Endothelial cell of umbilical vein (primary cell): ENCODE data around the gene ACTMAP. TPM values are rescaled to one million over a fixed set of nuclear protein-coding genes. Genes with fewer than 3 reads are reported as not detected.

Experiments
- BruUV-seq: library from RNA; stranded (reverse); fragments of 400-500 nt; replicated peaks from 2 replicates; lab custom pipeline; 2021; lab: Mats Ljungman, UMichigan
- CTCF ChIA-PET: fragments of 300-600, 350-600 bp; sonication (Branson Sonifier 250); formaldehyde crosslinking; loops from one replicate; lab custom pipeline; 2021; ENCODE audit warnings: antibody characterized with exemption, inconsistent platforms; lab: Charles Lee
- POLR2A ChIA-PET: fragments of 300-600, 350-600 bp; sonication (Branson Sonifier 250); formaldehyde crosslinking; loops from one replicate; lab custom pipeline; 2021; ENCODE audit warnings: antibody characterized with exemption, inconsistent platforms; lab: Charles Lee
- DNase-seq: peaks from one replicate; pipeline ENCODE4 v3.0.0-alpha.2; 2011; ENCODE audit warnings: low read depth, low spot score
- FAIRE-seq: peaks from 2 replicates; lab custom pipeline; 2011; peaks lifted over from hg19 to GRCh38; lab: Jason Lieb, UNC
- H2AFZ ChIP-seq: 2 replicates; pipeline ENCODE4 v1.6.0; 2012; ENCODE audit warnings: low read depth, low read length, control low read depth, inconsistent platforms
- H3K27ac ChIP-seq: 2 replicates; pipeline ENCODE4 v1.5.1; 2011; ENCODE audit warnings: low read depth, mild to moderate bottlenecking, control low read depth, low read length, moderate library complexity; ENCODE audit not compliant: insufficient read depth
- H3K27me3 ChIP-seq, 2 experiments: 2 replicates each; pipeline versions ENCODE4 v1.6.0 to v1.6.1; 2011; ENCODE audit warnings: low read length in 2 of 2, mixed read lengths in 1 of 2; ENCODE audit not compliant: control insufficient read depth in 2 of 2, insufficient read depth in 2 of 2
- H3K36me3 ChIP-seq, 2 experiments: 2 replicates in 1 of 2; 3 replicates in 1 of 2; pipeline ENCODE4 v1.5.1; 2011; ENCODE audit warnings: low read length in 2 of 2, mild to moderate bottlenecking in 1 of 2, moderate library complexity in 1 of 2; ENCODE audit not compliant: control insufficient read depth in 2 of 2, insufficient read depth in 2 of 2; ENCODE audit errors: extremely low read depth in 1 of 2
- H3K4me1 ChIP-seq: 3 replicates; pipeline ENCODE4 v1.5.1; 2011; ENCODE audit warnings: mild to moderate bottlenecking, low read length; ENCODE audit not compliant: control insufficient read depth, insufficient read depth; ENCODE audit errors: extremely low read depth
- H3K4me2 ChIP-seq: 2 replicates; pipeline ENCODE4 v1.6.1; 2011; ENCODE audit warnings: low read length, control low read depth, mixed read lengths; ENCODE audit not compliant: insufficient read depth
- H3K4me3 ChIP-seq, 3 experiments: fragments of 200-600 bp in 1 of 3; sonication (generic), shearing (Covaris generic) in 1 of 3; replicated peaks in 1 of 3; 2 replicates each; pipeline ENCODE4 v1.5.1; 2011 to 2016; ENCODE audit warnings: control low read depth in 3 of 3, low read length in 3 of 3, mild to moderate bottlenecking in 2 of 3, inconsistent platforms in 1 of 3, low read depth in 1 of 3, moderate library complexity in 1 of 3; ENCODE audit not compliant: insufficient read depth in 1 of 3
- H3K79me2 ChIP-seq: 2 replicates; pipeline ENCODE4 v1.6.0; 2012; ENCODE audit warnings: low read length, inconsistent platforms; ENCODE audit not compliant: control insufficient read depth, insufficient read depth
- H3K9ac ChIP-seq: replicated peaks from 2 replicates; pipeline ENCODE3; 2011; ENCODE audit warnings: low read length, control low read depth; ENCODE audit not compliant: insufficient read depth; ENCODE audit errors: extremely low read depth
- H3K9me1 ChIP-seq: replicated peaks from 3 replicates; pipeline ENCODE4 v1.6.0; 2011; ENCODE audit warnings: mild to moderate bottlenecking, low read length; ENCODE audit not compliant: control insufficient read depth, insufficient read depth; ENCODE audit errors: extremely low read depth
- H3K9me3 ChIP-seq: replicated peaks from 2 replicates; pipeline ENCODE4 v1.5.1; 2012; ENCODE audit warnings: low read length, inconsistent platforms; ENCODE audit not compliant: control insufficient read depth, insufficient read depth
- H4K20me1 ChIP-seq: replicated peaks from 2 replicates; pipeline ENCODE3; 2011; ENCODE audit warnings: mild to moderate bottlenecking, low read length; ENCODE audit not compliant: control insufficient read depth, insufficient read depth; ENCODE audit errors: extremely low read depth
- EZH2 ChIP-seq: IDR thresholded peaks from 2 replicates; pipeline ENCODE4 v1.6.1; 2012; ENCODE audit warnings: borderline replicate concordance, low read depth, mild to moderate bottlenecking, moderate library complexity, low read length, inconsistent platforms; ENCODE audit not compliant: severe bottlenecking
- FOS ChIP-seq: IDR thresholded peaks from 2 replicates; pipeline ENCODE4 v1.6.1; 2011; ENCODE audit warnings: mild to moderate bottlenecking, low read length, moderate library complexity, borderline replicate concordance; ENCODE audit not compliant: insufficient read depth
- GATA2 ChIP-seq: IDR thresholded peaks from 2 replicates; pipeline ENCODE4 v1.7.0; 2011; ENCODE audit warnings: low read depth, mild to moderate bottlenecking, moderate library complexity, mixed read lengths, low read length; ENCODE audit not compliant: insufficient read length, insufficient read depth
- JUN ChIP-seq: IDR thresholded peaks from 2 replicates; pipeline ENCODE4 v1.6.1; 2011; ENCODE audit warnings: borderline replicate concordance, low read depth; ENCODE audit not compliant: insufficient read length, insufficient read depth
- MYC ChIP-seq: IDR thresholded peaks from one replicate; pipeline ENCODE4 v1.6.1; 2011; ENCODE audit warnings: mild to moderate bottlenecking, low read depth, low read length
- POLR2A ChIP-seq: IDR thresholded peaks from 2 replicates; pipeline ENCODE4 v1.6.1; 2012; ENCODE audit warnings: low read depth, mild to moderate bottlenecking, control low read depth, low read length
- POLR2AphosphoS5 ChIP-seq: IDR thresholded peaks from 2 replicates; pipeline ENCODE4 v1.6.1; 2012; ENCODE audit warnings: low read depth, mild to moderate bottlenecking, control low read depth, low read length, moderate library complexity; ENCODE audit not compliant: insufficient read depth
- dilution Hi-C: fragments of 300-500 bp; cut with MboI; formaldehyde crosslinking; loops from one replicate; pipeline ENCODE4 v1.15.0; 2019; ENCODE audit warnings: low sequenced_read_pairs; ENCODE audit not compliant: extremely low pct_ligation_motif_present
- intact Hi-C: fragments of 100-400 bp; cut with micrococcal nuclease; formaldehyde crosslinking; loops from one replicate; pipeline ENCODE4 v1.10.0; 2022
- polyA plus RNA-seq, 4 experiments: library from polyadenylated mRNA; depleted of rRNA in 3 of 4; stranded (reverse) in 3 of 4; unstranded in 1 of 4; fragments of >200 nt; gene quantifications; 2 replicates each; pipeline versions ENCODE4 v1.2.1 to v1.2.3, GENCODE V29; 2011 to 2012; ENCODE audit warnings: missing spikeins in 1 of 4
- total RNA-seq: library from RNA; stranded (reverse); gene quantifications from 2 replicates; pipeline ENCODE4 v1.2.3, GENCODE V29; 2021
- TF ChIP-seq, protein P1 (sequence below), 2 donors: IDR thresholded peaks; 1 replicate in 1 of 2; 2 replicates in 1 of 2; pipeline ENCODE4 v1.5.1; 2011; ENCODE audit warnings: low read length in 2 of 2, mild to moderate bottlenecking in 2 of 2, moderate library complexity in 2 of 2, control low read depth in 1 of 2, inconsistent platforms in 1 of 2, low read depth in 1 of 2; ENCODE audit not compliant: insufficient read depth in 1 of 2; ENCODE audit errors: extremely low read depth in 1 of 2

Gene ACTMAP
- total and polyA plus RNA-seq, 2 donors (not counting 3 experiments of a cell fraction or from before 2014, with no cell fraction given), result 5.2 to 9.1 TPM

DNA sequence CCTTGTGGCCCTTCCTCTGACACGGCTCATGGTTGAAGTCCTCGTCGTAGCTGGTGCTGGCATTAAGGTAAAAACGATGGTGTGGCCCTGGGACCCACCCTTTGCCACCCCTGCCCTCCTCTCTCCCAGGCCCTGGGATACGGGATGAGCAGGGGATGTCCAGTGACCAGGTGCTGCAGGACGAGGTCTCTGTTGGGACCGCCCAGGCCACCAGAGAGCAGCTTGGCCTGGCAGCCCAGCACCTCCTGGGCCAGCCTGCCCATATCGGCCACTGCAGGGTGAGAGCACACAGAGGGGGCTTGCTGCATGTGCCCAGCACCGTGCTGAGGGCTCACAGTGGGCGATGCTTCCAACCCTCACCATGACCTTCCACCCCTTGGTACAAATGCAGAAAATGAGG lies 6.4 kb downstream of the ACTMAP start:
- no peak overlapping the region for H3K4me2 ChIP-seq
- FAIRE-seq (no peak), DNase-seq (no peak)
- TF ChIP-seq JUN, result no peak
- TF ChIP-seq, protein P1, sequence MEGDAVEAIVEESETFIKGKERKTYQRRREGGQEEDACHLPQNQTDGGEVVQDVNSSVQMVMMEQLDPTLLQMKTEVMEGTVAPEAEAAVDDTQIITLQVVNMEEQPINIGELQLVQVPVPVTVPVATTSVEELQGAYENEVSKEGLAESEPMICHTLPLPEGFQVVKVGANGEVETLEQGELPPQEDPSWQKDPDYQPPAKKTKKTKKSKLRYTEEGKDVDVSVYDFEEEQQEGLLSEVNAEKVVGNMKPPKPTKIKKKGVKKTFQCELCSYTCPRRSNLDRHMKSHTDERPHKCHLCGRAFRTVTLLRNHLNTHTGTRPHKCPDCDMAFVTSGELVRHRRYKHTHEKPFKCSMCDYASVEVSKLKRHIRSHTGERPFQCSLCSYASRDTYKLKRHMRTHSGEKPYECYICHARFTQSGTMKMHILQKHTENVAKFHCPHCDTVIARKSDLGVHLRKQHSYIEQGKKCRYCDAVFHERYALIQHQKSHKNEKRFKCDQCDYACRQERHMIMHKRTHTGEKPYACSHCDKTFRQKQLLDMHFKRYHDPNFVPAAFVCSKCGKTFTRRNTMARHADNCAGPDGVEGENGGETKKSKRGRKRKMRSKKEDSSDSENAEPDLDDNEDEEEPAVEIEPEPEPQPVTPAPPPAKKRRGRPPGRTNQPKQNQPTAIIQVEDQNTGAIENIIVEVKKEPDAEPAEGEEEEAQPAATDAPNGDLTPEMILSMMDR (IDR thresholded peaks at IDR 0.05; ENCODE audit: extremely low read depth in 1 of 2, insufficient read depth in 1 of 2, low read depth in 1 of 2, low read length in 2 of 2), result no peak
- BruUV-seq, result no TSS peak
- dilution Hi-C loops, result no loop called here
- no peak overlapping the region for H3K27ac ChIP-seq
- ChIA-PET CTCF (interaction anchor here (1.0 to 2.7 kb wide), 2 partner anchors 63 to 75 kb away, joined by 3 to 7 read pairs; no protein-coding TSS in a partner anchor), POLR2A (interaction anchor here (1.0 kb wide), 1 partner anchor 23 kb away, joined by 3 read pairs; no protein-coding TSS in a partner anchor)
- H3K9me1 ChIP-seq, result no peaks in the 10 kb centered on the region
- H4K20me1 ChIP-seq, result no peaks in the 10 kb centered on the region
- H3K36me3 ChIP-seq, result peaks cover 0 to 6% of the 10 kb centered on the region in 2 experiments
- no peak overlapping the region for H3K4me3 ChIP-seq
- peaks cover 9% of the 10 kb centered on the region for H3K4me1 ChIP-seq
- no peaks in the 10 kb centered on the region for H3K9me3 ChIP-seq
- no peak overlapping the region for H3K9ac ChIP-seq
- H3K79me2 ChIP-seq, result no peaks in the 10 kb centered on the region
- intact Hi-C loops, result no loop called here
- H3K27me3 ChIP-seq, result no peaks in the 10 kb centered on the region
- no peak overlapping the region for H2AFZ ChIP-seq

DNA sequence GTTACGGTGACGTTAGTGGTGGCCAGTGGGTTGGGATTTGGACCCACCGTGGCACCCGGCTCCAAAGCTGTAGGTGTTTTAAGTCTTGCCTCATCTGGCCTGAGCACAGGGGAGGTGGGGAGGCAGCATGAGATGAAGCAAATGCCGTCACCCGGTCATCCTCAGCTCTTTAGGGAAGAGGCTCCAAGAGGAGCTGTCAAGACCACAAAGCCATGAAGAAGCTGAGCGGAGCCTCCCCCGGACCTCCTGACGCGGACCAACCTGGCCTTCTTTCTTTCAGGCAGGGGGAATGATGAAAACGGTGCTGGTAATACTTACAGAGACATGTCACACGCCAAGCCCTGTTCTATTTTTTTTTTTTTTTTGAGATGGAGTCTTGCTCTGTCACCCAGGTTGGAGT lies 7.4 kb downstream of the ACTMAP start:
- CTCF ChIA-PET, result no interaction called here

More for the DNA sequence above, 7.4 kb downstream of the ACTMAP start:
- TF ChIP-seq FOS, result no peak
- no peak for TF ChIP-seq POLR2A
- TF ChIP-seq POLR2AphosphoS5, result no peak
- TF ChIP-seq EZH2, result no peak
- no peak for TF ChIP-seq MYC
- TF ChIP-seq GATA2, result no peak
- Histone ChIP-seq H3K79me2 (no peaks in the 10 kb centered on the region), H3K4me2 (no peak overlapping the region), H3K27me3 (no peaks in the 10 kb centered on the region), H3K4me3 (no peak overlapping the region), H2AFZ (no peak overlapping the region), H4K20me1 (no peaks in the 10 kb centered on the region), H3K36me3 (peaks cover 0 to 6% of the 10 kb centered on the region in 2 experiments), H3K4me1 (peaks cover 9% of the 10 kb centered on the region), H3K9me3 (no peaks in the 10 kb centered on the region), H3K9ac (no peak overlapping the region), H3K9me1 (no peaks in the 10 kb centered on the region), H3K27ac (no peak overlapping the region)
- FAIRE-seq (no peak), DNase-seq (no peak)
- no TSS peak for BruUV-seq
- POLR2A ChIA-PET, result interaction anchor here (0.7 to 1.0 kb wide), 2 partner anchors 22 to 56 kb away, joined by 3 to 4 read pairs; partner anchors contain the start of gene EGLN2
- intact Hi-C loops, result no loop called here
- dilution Hi-C loops, result no loop called here
